Right lobe of liver (tissue), 6 donors: ENCODE results near the gene TSKS. TPM values are rescaled to one million over a fixed set of nuclear protein-coding genes. Genes with fewer than 3 reads are reported as not detected.

Experiments
- ATAC-seq, 4 donors: fragments of 200-7000 bp; cut with Tn5 transposase; one replicate each; pipeline ENCODE4 v1.9.1; 2020; ENCODE audit warnings: mild to moderate bottlenecking in 4 of 4, moderate library complexity in 4 of 4
- DNase-seq, 3 donors: peaks; one replicate each; pipeline ENCODE4 v3.0.0-alpha.2; 2020
- H3K27ac ChIP-seq, 3 donors: fragments of 200-600 bp; one replicate each; pipeline ENCODE4 v1.8.0; 2022
- H3K27me3 ChIP-seq, 2 donors: fragments of 200-600 bp; one replicate each; pipeline ENCODE4 v1.8.0; 2022
- H3K36me3 ChIP-seq, 4 donors: fragments of 200-600 bp; sonication (generic) in 1 of 4; one replicate each; pipeline versions ENCODE4 v1.5.1 to v1.8.0; 2017 to 2022; ENCODE audit warnings: control low read depth in 1 of 4
- H3K4me1 ChIP-seq, 4 donors: fragments of 200-600 bp; sonication (generic) in 1 of 4; one replicate each; pipeline versions ENCODE4 v1.5.1 to v1.8.0; 2017 to 2022; ENCODE audit warnings: control low read depth in 1 of 4
- H3K4me3 ChIP-seq, 3 donors: fragments of 200-600 bp; one replicate each; pipeline ENCODE4 v1.8.0; 2022
- H3K9me3 ChIP-seq, 4 donors: fragments of 200-600 bp; sonication (generic) in 1 of 4; one replicate each; pipeline versions ENCODE4 v1.5.1 to v1.8.0; 2017 to 2022; ENCODE audit warnings: control low read depth in 1 of 4
- CTCF ChIP-seq, 4 donors: fragments of 200-600 bp in 3 of 4; fragments of 450-650 bp in 1 of 4; IDR thresholded peaks; one replicate each; pipeline versions ENCODE4 v1.5.1 to v1.8.0; 2016 to 2022; ENCODE audit warnings: antibody characterized with exemption in 4 of 4, mild to moderate bottlenecking in 2 of 4
- POLR2A ChIP-seq: fragments of 450-650 bp; IDR thresholded peaks from one replicate; pipeline ENCODE4 v1.6.1; 2017; ENCODE audit warnings: antibody characterized with exemption, mild to moderate bottlenecking
- WGBS: methylation state at CpG from one replicate; pipeline ENCODE4 v1.1.6; 2018; ENCODE audit warnings: low coverage, low lambda C conversion rate; ENCODE audit not compliant: insufficient coverage; ENCODE audit errors: missing lambda C conversion rate; 5-methylcytosine and 5-hydroxymethylcytosine counted together
- intact Hi-C, 2 donors: fragments of 100-400 bp; cut with DNase I; formaldehyde crosslinking; loops; one replicate each; pipeline versions ENCODE4 v1.11.2 to v1.14.1; 2022
- total RNA-seq, 6 experiments: library from RNA; depleted of rRNA in 2 of 6; stranded (reverse); fragments of >200 nt in 2 of 6; fragmentation: NEBNext Ultra II Directional in 3 of 6; extraction: Animal tissue kit (Norgen Biotek cat#: 25700) in 3 of 6; gene quantifications; one replicate each; pipeline versions ENCODE4 v1.1.0 to v1.2.4, GENCODE V29; 2016 to 2023
- donor health status: DM: no; HTN: yes; CAD: no.
- donor health status: DM: no; HTN: no; CAD: no.
- donor health status: DM: no; HTN: no; CAD: no.
- donor health status: DM: no; HTN: yes; CAD: no.
- donor health status: DM: no; HTN: yes; CAD: no.

TSKS gene
- total RNA-seq, 6 experiments from 2014 or later, result not detected

DNA sequence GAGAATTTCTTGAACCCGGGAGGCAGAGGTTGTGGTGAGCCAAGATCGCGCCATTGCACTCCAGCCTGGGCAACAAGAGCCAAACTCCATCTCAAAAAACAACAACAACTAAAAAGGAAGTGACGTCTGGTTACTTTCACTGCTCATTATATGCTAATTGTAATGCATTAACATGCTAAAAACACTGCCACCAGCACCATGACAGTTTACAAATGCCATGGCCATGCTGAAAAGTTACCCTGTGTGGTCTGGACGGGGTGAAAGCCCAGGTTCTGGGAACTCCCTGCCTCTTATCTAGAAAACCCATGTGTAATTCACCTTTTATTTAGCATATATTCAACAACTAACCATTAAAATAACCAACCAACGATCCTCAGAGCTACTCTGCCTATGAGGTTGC is 44.1 kb downstream of the TSKS start:
- Histone ChIP-seq H3K27me3 (no peaks in the 10 kb centered on the region), H3K4me3 (no peak overlapping the region), H3K9me3 (no peaks in the 10 kb centered on the region), H3K36me3 (no peaks in the 10 kb centered on the region), H3K4me1 (peaks cover 0 to 4% (median 0%) of the 10 kb centered on the region in 4 donors), H3K27ac (no peak overlapping the region)
- no peak for TF ChIP-seq CTCF (IDR thresholded peaks at IDR 0.05)
- no peak for TF ChIP-seq POLR2A
- 63% methylated on average over 6 of the region's 6 CpGs for WGBS
- no peak for DNase-seq
- no peak for ATAC-seq
- intact Hi-C loops, result no loop called here

DNA sequence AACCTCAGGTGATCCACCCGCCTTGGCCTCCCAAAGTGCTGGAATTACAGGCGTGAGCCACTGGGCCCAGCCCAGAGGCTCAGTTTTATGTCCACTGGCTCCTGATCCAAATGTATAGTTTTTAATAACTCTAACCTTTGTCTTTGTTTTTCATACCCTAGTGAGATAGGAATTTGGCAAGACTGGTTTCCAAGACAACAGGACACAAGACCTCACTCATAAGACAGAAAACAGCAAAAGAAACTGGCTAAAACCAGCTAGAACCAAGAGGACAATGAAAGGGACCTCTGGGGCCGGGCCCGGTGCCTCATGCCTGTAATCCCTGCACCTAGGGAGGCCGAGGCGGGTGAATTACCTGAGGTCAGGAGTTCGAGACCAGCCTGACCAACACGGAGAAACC is 44.6 kb downstream of the TSKS start:
- no peaks in the 10 kb centered on the region for H3K36me3 ChIP-seq
- peak overlapping the region in 2 of 3 donors; percentile 66 to 80 for H3K27ac ChIP-seq
- WGBS, result 94% methylated on average over 7 of the region's 8 CpGs
- intact Hi-C loops, result no loop called here
- no peaks in the 10 kb centered on the region for H3K9me3 ChIP-seq
- H3K27me3 ChIP-seq, result no peaks in the 10 kb centered on the region
- peaks cover 0 to 4% (median 0%) of the 10 kb centered on the region in 4 donors for H3K4me1 ChIP-seq
- no peak for ATAC-seq
- H3K4me3 ChIP-seq, result no peak overlapping the region
- TF ChIP-seq POLR2A, result no peak
- no peak for TF ChIP-seq CTCF (IDR thresholded peaks at IDR 0.05)
- DNase-seq, result no peak

DNA sequence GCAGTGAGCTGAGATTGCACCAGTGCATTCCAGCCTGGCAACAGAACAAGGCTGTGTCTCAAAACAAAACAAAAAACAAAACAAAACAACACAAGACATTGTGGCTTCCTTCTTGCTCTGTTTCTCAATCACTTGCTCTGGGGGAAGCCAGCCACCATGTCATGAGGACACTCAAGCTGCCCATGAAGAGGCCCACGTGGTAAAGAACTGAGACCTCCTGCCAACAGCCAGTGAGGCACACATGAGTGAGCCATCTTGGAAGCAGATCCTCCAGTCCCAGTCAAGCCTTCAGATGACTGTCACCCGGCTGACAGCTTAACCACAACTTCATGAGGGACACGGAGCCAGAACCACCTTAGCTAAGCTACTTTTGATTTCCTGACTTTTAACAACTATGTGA is 47.0 kb downstream of the TSKS start:
- H3K36me3 ChIP-seq, result no peaks in the 10 kb centered on the region
- no peaks in the 10 kb centered on the region for H3K9me3 ChIP-seq
- H3K4me3 ChIP-seq, result no peak overlapping the region
- no peak for ATAC-seq
- no peak overlapping the region for H3K27ac ChIP-seq
- no peak for DNase-seq
- H3K4me1 ChIP-seq, result peaks cover 0 to 4% (median 0%) of the 10 kb centered on the region in 4 donors
- WGBS, result no CpG with 5 or more reads among the region's 3 CpGs
- H3K27me3 ChIP-seq, result no peaks in the 10 kb centered on the region
- intact Hi-C loops, result no loop called here
- TF ChIP-seq CTCF (IDR thresholded peaks at IDR 0.05), result no peak
- TF ChIP-seq POLR2A, result no peak

DNA sequence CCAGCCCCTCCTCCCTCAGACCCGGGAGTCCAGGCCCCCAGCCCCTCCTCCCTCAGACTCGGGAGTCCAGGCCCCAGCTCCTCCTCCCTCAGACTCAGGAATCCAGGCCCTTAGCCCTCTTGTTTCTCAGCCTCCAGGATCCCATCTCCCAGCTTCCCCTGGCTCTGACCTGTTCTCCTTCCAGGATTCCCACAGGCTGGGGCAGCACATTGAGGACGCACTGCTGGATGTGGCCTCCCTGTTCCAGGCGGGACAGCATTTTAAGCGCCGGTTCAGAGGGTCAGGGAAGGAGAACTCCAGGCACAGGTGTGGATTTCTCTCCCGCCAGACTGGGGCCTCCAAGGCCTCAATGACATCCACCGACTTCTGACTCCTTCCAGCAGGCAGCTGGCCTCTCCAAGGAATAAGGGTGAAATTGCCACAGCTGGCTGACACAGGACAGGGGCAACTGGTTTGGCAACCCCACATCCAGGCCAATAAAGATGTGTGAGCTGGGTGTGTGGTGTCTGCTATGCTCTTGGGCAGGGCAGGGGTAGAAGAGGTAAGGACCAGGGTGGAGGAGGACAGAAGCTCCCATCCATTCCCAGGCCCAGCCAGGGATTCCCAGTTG is 49.8 kb downstream of the TSKS start:
- Histone ChIP-seq H3K9me3 (no peaks in the 10 kb centered on the region), H3K36me3 (no peaks in the 10 kb centered on the region), H3K27me3 (no peaks in the 10 kb centered on the region), H3K4me1 (peaks cover 0 to 4% (median 0%) of the 10 kb centered on the region in 4 donors), H3K4me3 (no peak overlapping the region), H3K27ac (no peak overlapping the region)
- DNase-seq, result no peak
- TF ChIP-seq POLR2A, result no peak
- TF ChIP-seq CTCF (IDR thresholded peaks at IDR 0.05), result no peak
- WGBS, result 58% methylated on average over 2 of the region's 8 CpGs
- no peak for ATAC-seq
- intact Hi-C loops, result no loop called here
